ENCODE data around the gene SPINT4. TPM values are rescaled to one million over a fixed set of nuclear protein-coding genes. Genes with fewer than 3 reads are reported as not detected.
"Not testable (repeated sequence)": the region's sequence is repeated elsewhere in the genome, so short reads cannot be mapped to it uniquely, and the experiment has no call there.

The SPINT4 gene
- polyA plus RNA-seq, 4 donors = not detected

- Histone ChIP-seq H3K4me1 (ENCODE audit: control insufficient read depth in 3 of 3, insufficient read depth in 2 of 3, low read depth in 1 of 3, low read length in 2 of 3) (no peaks in the 10 kb centered on the region), H3K27ac (ENCODE audit: low read depth in 1 of 3, low read length in 2 of 3) (no peak overlapping the region), H3K27me3 (ENCODE audit: control insufficient read depth in 3 of 3, insufficient read depth in 3 of 3, low read length in 3 of 3) (no peaks in the 10 kb centered on the region), H3K9me3 (ENCODE audit: control insufficient read depth in 2 of 2, insufficient read depth in 1 of 2, low read depth in 1 of 2, low read length in 1 of 2) (no peaks in the 10 kb centered on the region), H3K36me3 (ENCODE audit: control insufficient read depth in 3 of 3, insufficient read depth in 2 of 3, low read depth in 1 of 3, low read length in 3 of 3) (no peaks in the 10 kb centered on the region), H3K4me3 (ENCODE audit: low read depth in 1 of 3, low read length in 3 of 3) (no peak overlapping the region)
- DNase-seq (no peak), FAIRE-seq (no peak)
- WGBS, 3 donors = 85 to 90% (median 89%) methylated on average over 1 of the region's 1 CpG
Observed at GRCh38 chr20:45751721-45752120, 29.6 kb downstream of the SPINT4 start.

- H3K4me1 ChIP-seq (ENCODE audit: control insufficient read depth in 3 of 3, insufficient read depth in 2 of 3, low read depth in 1 of 3, low read length in 2 of 3) = no peaks in the 10 kb centered on the region
- no peaks in the 10 kb centered on the region for H3K27me3 ChIP-seq (ENCODE audit: control insufficient read depth in 3 of 3, insufficient read depth in 3 of 3, low read length in 3 of 3)
- no peak overlapping the region for H3K4me3 ChIP-seq (ENCODE audit: low read depth in 1 of 3, low read length in 3 of 3)
- H3K27ac ChIP-seq (ENCODE audit: low read depth in 1 of 3, low read length in 2 of 3) = no peak overlapping the region
- no peaks in the 10 kb centered on the region for H3K36me3 ChIP-seq (ENCODE audit: control insufficient read depth in 3 of 3, insufficient read depth in 2 of 3, low read depth in 1 of 3, low read length in 3 of 3)
- no peak for FAIRE-seq
- no peaks in the 10 kb centered on the region for H3K9me3 ChIP-seq (ENCODE audit: control insufficient read depth in 2 of 2, insufficient read depth in 1 of 2, low read depth in 1 of 2, low read length in 1 of 2)
- WGBS, 3 donors = 66 to 87% (median 76%) methylated on average over 3 of the region's 3 CpGs
- DNase-seq = no peak
Observed at GRCh38 chr20:45752746-45753145, 30.6 kb downstream of the SPINT4 start.

- no peaks in the 10 kb centered on the region for H3K4me1 ChIP-seq (ENCODE audit: control insufficient read depth in 3 of 3, insufficient read depth in 2 of 3, low read depth in 1 of 3, low read length in 2 of 3)
- DNase-seq (no peak), FAIRE-seq (no peak)
- H3K36me3 ChIP-seq (ENCODE audit: control insufficient read depth in 3 of 3, insufficient read depth in 2 of 3, low read depth in 1 of 3, low read length in 3 of 3) = no peaks in the 10 kb centered on the region
- H3K27me3 ChIP-seq (ENCODE audit: control insufficient read depth in 3 of 3, insufficient read depth in 3 of 3, low read length in 3 of 3) = no peaks in the 10 kb centered on the region
- H3K9me3 ChIP-seq (ENCODE audit: control insufficient read depth in 2 of 2, insufficient read depth in 1 of 2, low read depth in 1 of 2, low read length in 1 of 2) = no peaks in the 10 kb centered on the region
- no peak overlapping the region for H3K27ac ChIP-seq (ENCODE audit: low read depth in 1 of 3, low read length in 2 of 3)
- H3K4me3 ChIP-seq (ENCODE audit: low read depth in 1 of 3, low read length in 3 of 3) = no peak overlapping the region
- 84 to 89% (median 86%) methylated on average over 4 of the region's 4 CpGs for WGBS, 3 donors
Observed at GRCh38 chr20:45758096-45758495, 35.9 kb downstream of the SPINT4 start.

GRCh38 chr20:45759921-45760320 is 37.8 kb downstream of the SPINT4 start:
- H3K36me3 ChIP-seq (ENCODE audit: control insufficient read depth in 3 of 3, insufficient read depth in 2 of 3, low read depth in 1 of 3, low read length in 3 of 3); H3K9me3 ChIP-seq (ENCODE audit: control insufficient read depth in 2 of 2, insufficient read depth in 1 of 2, low read depth in 1 of 2, low read length in 1 of 2); FAIRE-seq; DNase-seq; H3K27me3 ChIP-seq (ENCODE audit: control insufficient read depth in 3 of 3, insufficient read depth in 3 of 3, low read length in 3 of 3); H3K27ac ChIP-seq (ENCODE audit: low read depth in 1 of 3, low read length in 2 of 3); H3K4me1 ChIP-seq (ENCODE audit: control insufficient read depth in 3 of 3, insufficient read depth in 2 of 3, low read depth in 1 of 3, low read length in 2 of 3); H3K4me3 ChIP-seq (ENCODE audit: low read depth in 1 of 3, low read length in 3 of 3): not testable (repeated sequence)
- WGBS, 3 donors = 68 to 91% (median 91%) methylated on average over 8 of the region's 8 CpGs

GRCh38 chr20:45761966-45762365 is 39.8 kb downstream of the SPINT4 start:
- H3K27me3 ChIP-seq (ENCODE audit: control insufficient read depth in 3 of 3, insufficient read depth in 3 of 3, low read length in 3 of 3); DNase-seq; H3K9me3 ChIP-seq (ENCODE audit: control insufficient read depth in 2 of 2, insufficient read depth in 1 of 2, low read depth in 1 of 2, low read length in 1 of 2); H3K4me1 ChIP-seq (ENCODE audit: control insufficient read depth in 3 of 3, insufficient read depth in 2 of 3, low read depth in 1 of 3, low read length in 2 of 3); H3K27ac ChIP-seq (ENCODE audit: low read depth in 1 of 3, low read length in 2 of 3); H3K36me3 ChIP-seq (ENCODE audit: control insufficient read depth in 3 of 3, insufficient read depth in 2 of 3, low read depth in 1 of 3, low read length in 3 of 3); H3K4me3 ChIP-seq (ENCODE audit: low read depth in 1 of 3, low read length in 3 of 3); FAIRE-seq: not testable (repeated sequence)
- 86 to 93% (median 88%) methylated on average over 12 of the region's 12 CpGs for WGBS, 3 donors

GRCh38 chr20:45764618-45765282 is 42.6 kb downstream of the SPINT4 start:
- not testable (repeated sequence) for H3K27ac ChIP-seq (ENCODE audit: low read depth in 1 of 3, low read length in 2 of 3); H3K4me3 ChIP-seq (ENCODE audit: low read depth in 1 of 3, low read length in 3 of 3); H3K9me3 ChIP-seq (ENCODE audit: control insufficient read depth in 2 of 2, insufficient read depth in 1 of 2, low read depth in 1 of 2, low read length in 1 of 2); H3K36me3 ChIP-seq (ENCODE audit: control insufficient read depth in 3 of 3, insufficient read depth in 2 of 3, low read depth in 1 of 3, low read length in 3 of 3); DNase-seq; FAIRE-seq; H3K4me1 ChIP-seq (ENCODE audit: control insufficient read depth in 3 of 3, insufficient read depth in 2 of 3, low read depth in 1 of 3, low read length in 2 of 3); H3K27me3 ChIP-seq (ENCODE audit: control insufficient read depth in 3 of 3, insufficient read depth in 3 of 3, low read length in 3 of 3)
- WGBS, 3 donors = 82 to 87% (median 85%) methylated on average over 13 of the region's 13 CpGs

- Histone ChIP-seq H3K4me1 (ENCODE audit: control insufficient read depth in 3 of 3, insufficient read depth in 2 of 3, low read depth in 1 of 3, low read length in 2 of 3) (no peaks in the 10 kb centered on the region), H3K27me3 (ENCODE audit: control insufficient read depth in 3 of 3, insufficient read depth in 3 of 3, low read length in 3 of 3) (no peaks in the 10 kb centered on the region), H3K4me3 (ENCODE audit: low read depth in 1 of 3, low read length in 3 of 3) (no peak overlapping the region), H3K36me3 (ENCODE audit: control insufficient read depth in 3 of 3, insufficient read depth in 2 of 3, low read depth in 1 of 3, low read length in 3 of 3) (no peaks in the 10 kb centered on the region), H3K9me3 (ENCODE audit: control insufficient read depth in 2 of 2, insufficient read depth in 1 of 2, low read depth in 1 of 2, low read length in 1 of 2) (no peaks in the 10 kb centered on the region), H3K27ac (ENCODE audit: low read depth in 1 of 3, low read length in 2 of 3) (no peak overlapping the region)
- DNase-seq (no peak), FAIRE-seq (no peak)
- 67 to 90% (median 84%) methylated on average over 4 of the region's 4 CpGs for WGBS, 3 donors
Observed at GRCh38 chr20:45765307-45765875, 43.2 kb downstream of the SPINT4 start.

GRCh38 chr20:45765980-45766379 is 43.8 kb downstream of the SPINT4 start:
- no peaks in the 10 kb centered on the region for H3K36me3 ChIP-seq (ENCODE audit: control insufficient read depth in 3 of 3, insufficient read depth in 2 of 3, low read depth in 1 of 3, low read length in 3 of 3)
- H3K9me3 ChIP-seq (ENCODE audit: control insufficient read depth in 2 of 2, insufficient read depth in 1 of 2, low read depth in 1 of 2, low read length in 1 of 2) = no peaks in the 10 kb centered on the region
- 55 to 79% (median 67%) methylated on average over 3 of the region's 3 CpGs for WGBS, 3 donors
- no peaks in the 10 kb centered on the region for H3K27me3 ChIP-seq (ENCODE audit: control insufficient read depth in 3 of 3, insufficient read depth in 3 of 3, low read length in 3 of 3)
- DNase-seq (no peak), FAIRE-seq (no peak)
- H3K27ac ChIP-seq (ENCODE audit: low read depth in 1 of 3, low read length in 2 of 3) = no peak overlapping the region
- H3K4me1 ChIP-seq (ENCODE audit: control insufficient read depth in 3 of 3, insufficient read depth in 2 of 3, low read depth in 1 of 3, low read length in 2 of 3) = peaks cover 0 to 5% (median 2%) of the 10 kb centered on the region in 3 donors
- H3K4me3 ChIP-seq (ENCODE audit: low read depth in 1 of 3, low read length in 3 of 3) = no peak overlapping the region

- no peak overlapping the region for H3K4me3 ChIP-seq (ENCODE audit: low read depth in 1 of 3, low read length in 3 of 3)
- H3K9me3 ChIP-seq (ENCODE audit: control insufficient read depth in 2 of 2, insufficient read depth in 1 of 2, low read depth in 1 of 2, low read length in 1 of 2) = no peaks in the 10 kb centered on the region
- no peak for FAIRE-seq
- no peaks in the 10 kb centered on the region for H3K36me3 ChIP-seq (ENCODE audit: control insufficient read depth in 3 of 3, insufficient read depth in 2 of 3, low read depth in 1 of 3, low read length in 3 of 3)
- H3K27ac ChIP-seq (ENCODE audit: low read depth in 1 of 3, low read length in 2 of 3) = no peak overlapping the region
- no peaks in the 10 kb centered on the region for H3K27me3 ChIP-seq (ENCODE audit: control insufficient read depth in 3 of 3, insufficient read depth in 3 of 3, low read length in 3 of 3)
- peaks cover 0 to 12% (median 2%) of the 10 kb centered on the region in 3 donors for H3K4me1 ChIP-seq (ENCODE audit: control insufficient read depth in 3 of 3, insufficient read depth in 2 of 3, low read depth in 1 of 3, low read length in 2 of 3)
- DNase-seq = no peak
Observed at GRCh38 chr20:45768479-45768878, 46.3 kb downstream of the SPINT4 start.

All from small intestine (tissue), 7 donors.